ENCODE results near the gene MKNK2. TPM values are rescaled to one million over a fixed set of nuclear protein-coding genes. Genes with fewer than 3 reads are reported as not detected.

Gene MKNK2
- polyA plus RNA-seq, 1 donor from 2014 or later, result 27.6 TPM

GRCh38 chr19:2084993-2085720 lies 34.1 kb upstream of the MKNK2 start:
- H3K27me3 ChIP-seq (ENCODE audit: insufficient read depth, low read depth, low read length), result no peaks in the 10 kb centered on the region

More at GRCh38 chr19:2084993-2085720, 34.1 kb upstream of the MKNK2 start:
- no peak overlapping the region for H3K4me3 ChIP-seq (ENCODE audit: low read length)
- H3K27ac ChIP-seq (ENCODE audit: low read length), result no peak overlapping the region
- TF ChIP-seq EZH2 (IDR thresholded peaks at IDR 0.05; ENCODE audit: borderline replicate concordance, insufficient read depth, low read length, poor library complexity, severe bottlenecking) (no peak), EP300 (conservative IDR thresholded peaks at IDR 0.05; ENCODE audit: poor library complexity, severe bottlenecking) (no peak), REST (IDR thresholded peaks at IDR 0.05; ENCODE audit: borderline replicate concordance) (no peak), POLR2AphosphoS5 (IDR thresholded peaks at IDR 0.05) (no peak), SMC3 (conservative IDR thresholded peaks at IDR 0.05; ENCODE audit: poor library complexity) (no peak), TAF1 (IDR thresholded peaks at IDR 0.05; ENCODE audit: low read depth) (no peak), RAD21 (conservative IDR thresholded peaks at IDR 0.05) (no peak), CTCF (IDR thresholded peaks at IDR 0.05; ENCODE audit: poor library complexity, severe bottlenecking) (no peak), MXI1 (conservative IDR thresholded peaks at IDR 0.05; ENCODE audit: poor library complexity, severe bottlenecking) (no peak)
- no peak overlapping the region for H3K4me2 ChIP-seq (ENCODE audit: low read length)
- no peak overlapping the region for H2AFZ ChIP-seq (ENCODE audit: low read depth, low read length)
- no peaks in the 10 kb centered on the region for H3F3A ChIP-seq (ENCODE audit: insufficient read depth, low read length, poor library complexity, severe bottlenecking)
- H3K9ac ChIP-seq (ENCODE audit: low read length), result no peak overlapping the region
- no peaks in the 10 kb centered on the region for H3K9me2 ChIP-seq (ENCODE audit: insufficient read depth, low read length)
- H3K9me3 ChIP-seq (ENCODE audit: low read length), result no peaks in the 10 kb centered on the region
- H3K79me2 ChIP-seq (replicated peaks; ENCODE audit: insufficient read depth, low read length), result no peaks in the 10 kb centered on the region
- H3K36me3 ChIP-seq (ENCODE audit: insufficient read depth, low read length), result no peaks in the 10 kb centered on the region
- no peaks in the 10 kb centered on the region for H4K20me1 ChIP-seq (ENCODE audit: insufficient read depth)
